HG02610 (cell line): ENCODE data around the gene FGD6.
"Not testable (repeated sequence)": the region's sequence is repeated elsewhere in the genome, so short reads cannot be mapped to it uniquely, and the experiment has no call there.

Source experiments
- ATAC-seq: cut with Tn5 transposase; IDR thresholded peaks from one replicate; pipeline ENCODE4 v1.9.1; 2021; ENCODE audit warnings: mild to moderate bottlenecking, moderate library complexity; ENCODE audit not compliant: unreplicated experiment

The FGD6 gene

DNA sequence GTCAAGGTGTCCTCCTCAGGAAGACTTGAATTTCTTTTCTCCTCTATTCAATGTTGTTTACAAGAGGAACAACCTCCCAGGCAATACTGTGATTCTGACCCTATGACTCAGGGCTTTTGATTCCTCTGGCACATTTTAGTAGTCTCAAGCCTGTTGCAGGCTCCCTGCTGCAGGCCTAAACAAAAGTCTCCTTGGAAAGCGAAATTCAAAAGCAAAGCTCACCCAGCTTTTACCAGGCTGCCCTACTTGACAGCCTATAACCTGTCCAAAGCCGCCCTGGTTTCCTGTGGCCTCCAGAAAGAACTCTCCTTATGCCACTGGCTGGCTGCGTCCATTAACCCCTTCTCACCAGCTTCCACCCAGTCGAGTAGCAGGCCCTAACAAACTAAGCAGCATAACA lies 11.6 kb downstream of the FGD6 start:
- ATAC-seq: no peak

DNA sequence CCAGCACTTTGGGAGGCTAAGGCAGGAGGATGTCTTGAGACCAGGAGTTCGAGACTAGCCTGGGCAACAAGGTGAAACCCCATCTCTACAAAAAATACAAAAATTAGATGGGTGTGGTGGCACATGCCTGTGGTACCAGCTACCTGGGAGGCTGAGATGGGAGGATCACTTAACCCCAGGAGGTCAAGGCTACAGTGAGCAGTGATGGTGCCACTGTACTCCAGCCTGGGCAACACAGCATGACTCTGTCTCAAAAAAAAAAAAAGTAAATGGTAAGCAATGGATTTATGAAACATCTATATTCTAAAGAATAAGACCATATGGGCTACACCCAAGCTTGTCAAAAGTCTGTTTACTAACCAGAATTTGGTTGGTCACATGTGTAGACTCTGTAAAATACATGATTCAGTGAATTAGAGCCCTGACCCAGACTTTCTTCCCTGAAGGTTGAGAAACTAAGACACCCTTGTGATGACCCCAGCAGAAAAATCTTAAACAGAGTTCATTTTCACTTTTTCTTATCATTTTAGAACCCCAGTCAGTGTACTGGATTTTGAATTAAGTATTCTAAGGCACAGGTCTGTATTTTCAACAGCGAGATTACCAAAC lies 12.1 kb downstream of the FGD6 start:
- ATAC-seq: no peak

DNA sequence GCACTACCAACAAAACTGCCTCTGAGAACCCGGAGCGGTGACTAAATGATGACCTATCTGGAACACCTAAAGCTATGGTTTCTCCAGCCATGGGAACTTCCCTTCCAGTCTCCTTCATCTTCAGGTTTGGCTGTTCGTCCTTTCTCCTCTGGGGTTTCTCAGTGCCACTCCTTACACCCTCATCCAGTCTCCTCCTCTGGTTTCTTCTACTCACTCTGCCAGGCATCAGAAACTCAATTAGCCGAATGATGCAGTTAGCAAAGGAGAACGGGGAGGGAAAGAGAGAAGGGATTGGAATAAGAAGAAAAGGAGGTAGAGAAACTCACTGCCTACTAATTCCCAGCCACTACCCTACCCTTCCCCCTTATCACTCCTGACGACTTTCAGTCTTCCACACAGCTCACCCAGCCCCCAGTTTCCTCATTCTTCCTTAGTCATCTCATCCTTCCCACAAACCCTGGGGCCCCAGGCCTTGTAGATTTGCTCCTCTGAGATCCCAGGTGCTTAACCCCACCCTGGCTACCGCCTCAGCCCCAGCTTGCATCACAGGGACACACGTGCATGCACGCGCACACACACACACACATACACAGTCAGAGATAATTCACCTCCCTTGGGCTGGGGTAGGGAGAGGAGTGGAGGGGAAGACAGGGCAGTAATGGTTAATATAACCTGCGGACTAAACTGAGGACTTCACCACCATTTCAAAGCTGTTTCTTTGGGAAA lies 13.0 kb downstream of the FGD6 start:
- no peak for ATAC-seq

DNA sequence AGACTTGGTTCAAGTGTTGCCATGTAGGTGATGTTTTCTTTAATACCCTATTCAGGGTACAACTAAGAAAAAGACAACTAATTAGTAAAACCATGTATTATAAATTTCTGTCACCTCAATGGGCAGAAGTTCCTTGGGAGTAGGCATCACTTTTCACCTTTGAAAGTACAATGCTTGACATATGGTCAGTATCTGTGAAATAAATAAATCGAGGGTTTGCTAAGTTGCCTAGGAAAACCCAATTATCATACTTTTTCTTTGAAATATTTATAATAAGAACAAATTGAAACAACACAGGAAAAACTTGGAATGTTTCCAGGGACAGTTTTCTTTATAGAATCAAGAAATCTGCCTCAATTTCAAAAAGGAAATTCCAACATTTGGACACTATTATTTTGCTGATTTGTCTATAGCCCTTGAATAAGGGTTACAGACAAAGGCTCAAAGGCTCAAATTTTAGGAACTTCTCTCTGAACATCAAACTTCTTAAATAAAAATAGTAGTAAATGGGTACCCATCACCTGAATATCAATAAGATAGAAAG lies 13.7 kb downstream of the FGD6 start:
- no peak for ATAC-seq

DNA sequence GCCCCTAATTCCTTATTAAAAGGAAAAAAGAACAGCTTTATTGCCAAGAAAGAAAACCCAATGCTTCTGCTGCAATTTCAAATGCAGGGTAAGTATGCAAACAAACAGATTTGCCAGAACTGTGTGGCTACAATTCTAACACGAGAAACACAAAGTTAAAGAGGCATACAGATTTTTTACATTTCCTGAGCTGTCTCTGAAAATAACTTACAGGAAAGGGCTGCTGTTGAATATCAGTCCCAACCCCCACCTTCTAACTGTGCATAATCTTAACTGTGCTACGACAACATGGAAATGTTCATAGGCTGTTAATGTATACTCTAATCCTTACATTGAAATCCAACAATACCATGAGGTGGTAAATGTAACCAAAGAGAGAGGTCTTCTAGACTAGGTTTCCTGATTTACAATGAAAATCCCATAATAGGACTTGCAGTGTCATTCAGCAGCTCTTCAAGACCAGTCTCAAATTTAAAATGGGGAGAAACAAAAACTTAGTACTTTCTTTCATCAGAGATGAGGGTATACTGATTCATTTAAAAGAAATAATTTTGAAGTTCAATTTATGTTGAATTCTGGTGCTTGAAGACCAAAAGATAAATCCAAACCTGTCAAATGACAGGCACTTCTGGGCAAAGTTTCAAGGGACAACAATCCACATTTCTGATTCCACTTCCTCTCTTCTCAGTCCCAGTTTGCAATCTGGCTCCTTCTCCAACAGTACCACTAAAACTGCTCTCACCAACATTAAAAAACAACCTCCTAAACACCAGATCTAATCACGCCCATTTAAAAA lies 14.4 kb downstream of the FGD6 start:
- ATAC-seq: no peak

DNA sequence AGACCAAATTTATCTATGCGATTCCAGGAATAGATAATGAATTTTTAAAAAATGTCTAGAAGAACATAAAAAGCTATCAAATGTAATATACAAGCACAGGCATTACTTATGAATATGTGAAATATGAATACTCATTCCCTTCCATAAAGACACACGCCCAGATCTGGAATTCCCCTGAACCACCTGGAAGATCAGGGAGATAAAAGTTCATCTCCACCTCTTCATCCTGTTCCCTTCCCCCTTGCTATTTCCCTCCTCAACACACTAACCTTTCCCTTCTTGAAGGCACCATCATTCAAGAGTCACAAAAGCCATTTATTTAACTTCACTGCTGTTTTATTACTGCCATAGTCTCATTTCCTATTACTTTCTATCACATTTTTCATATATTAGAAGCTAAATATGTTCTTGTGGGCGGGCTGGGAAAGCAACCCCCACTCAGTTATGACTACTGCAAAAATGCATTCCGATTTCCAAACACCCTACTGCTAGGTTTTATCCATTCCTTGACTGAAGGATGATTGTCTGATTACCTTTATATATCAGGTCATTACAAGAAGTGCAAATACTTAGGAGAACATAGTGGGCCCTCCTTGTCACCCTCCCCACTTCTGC lies 16.1 kb downstream of the FGD6 start:
- no peak for ATAC-seq

DNA sequence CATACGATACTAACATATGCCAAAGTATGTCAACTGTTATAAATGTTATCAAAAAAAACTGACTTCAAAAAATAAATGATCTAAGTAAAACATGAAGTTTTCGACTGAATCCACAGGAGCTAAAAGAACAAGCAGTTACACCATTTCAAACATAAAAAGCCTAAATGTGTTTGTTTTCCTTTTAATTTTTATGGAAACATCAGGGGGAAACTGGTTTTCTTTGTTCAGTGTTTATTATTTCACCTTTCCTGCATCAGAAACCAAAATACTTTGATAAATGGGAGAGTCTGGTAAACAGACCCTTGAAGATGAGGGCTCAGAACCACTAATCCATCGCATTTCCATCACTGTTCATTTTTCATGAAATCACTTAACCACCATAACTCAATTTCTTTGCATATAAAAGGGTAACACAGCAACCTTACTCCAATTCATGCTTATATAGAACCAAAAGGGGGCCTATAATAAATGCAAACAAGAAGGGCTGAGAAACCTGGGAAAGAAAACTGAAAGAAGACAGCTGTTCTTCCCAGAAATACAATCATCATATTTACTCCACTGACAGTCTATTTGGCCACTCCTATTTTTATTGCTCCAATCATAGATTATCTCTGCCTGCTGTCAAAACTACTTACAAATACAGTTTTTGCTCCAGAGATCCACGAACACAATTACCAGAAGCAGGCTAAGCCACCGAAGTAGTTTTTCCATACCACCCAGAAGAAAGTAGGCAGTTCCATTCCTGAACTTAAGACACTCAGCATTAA lies 17.0 kb downstream of the FGD6 start:
- ATAC-seq: no peak

DNA sequence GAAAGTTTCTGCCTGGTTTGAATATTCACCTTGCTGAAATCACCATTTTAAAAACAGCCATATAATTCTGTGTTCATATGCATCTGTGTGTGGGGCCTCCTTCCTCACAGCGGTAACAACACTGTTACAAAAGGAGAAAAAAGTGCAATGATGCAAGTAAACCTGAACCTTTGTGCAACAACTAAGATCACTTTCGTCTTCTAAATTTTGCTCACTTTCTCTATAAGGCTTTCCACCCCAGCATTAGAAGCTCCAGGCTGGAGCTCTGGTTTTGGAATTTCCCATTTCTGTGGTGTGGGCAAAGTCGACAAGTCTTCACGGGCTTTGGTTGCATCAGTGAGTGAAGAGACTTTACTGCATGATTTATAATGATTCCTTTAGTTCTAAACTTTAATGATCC lies 18.4 kb downstream of the FGD6 start:
- no peak for ATAC-seq

DNA sequence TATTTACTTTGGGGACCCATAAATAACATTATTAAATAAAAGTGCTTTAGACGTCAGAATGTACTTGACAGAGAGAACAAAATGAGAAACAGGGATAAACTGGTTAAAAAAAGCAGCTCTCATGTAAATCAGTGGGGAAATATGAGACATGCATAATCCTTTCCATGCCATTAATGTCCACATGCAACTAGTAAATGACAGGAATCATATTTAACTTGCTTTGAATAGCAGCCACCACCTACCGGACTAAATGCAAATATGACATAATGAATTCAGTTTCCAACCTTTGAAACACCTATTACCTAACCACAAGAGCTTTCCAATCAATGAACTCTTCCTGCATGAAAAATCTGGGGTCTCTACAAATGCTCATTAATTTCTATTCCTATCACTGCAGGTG lies 19.6 kb downstream of the FGD6 start:
- no peak for ATAC-seq

DNA sequence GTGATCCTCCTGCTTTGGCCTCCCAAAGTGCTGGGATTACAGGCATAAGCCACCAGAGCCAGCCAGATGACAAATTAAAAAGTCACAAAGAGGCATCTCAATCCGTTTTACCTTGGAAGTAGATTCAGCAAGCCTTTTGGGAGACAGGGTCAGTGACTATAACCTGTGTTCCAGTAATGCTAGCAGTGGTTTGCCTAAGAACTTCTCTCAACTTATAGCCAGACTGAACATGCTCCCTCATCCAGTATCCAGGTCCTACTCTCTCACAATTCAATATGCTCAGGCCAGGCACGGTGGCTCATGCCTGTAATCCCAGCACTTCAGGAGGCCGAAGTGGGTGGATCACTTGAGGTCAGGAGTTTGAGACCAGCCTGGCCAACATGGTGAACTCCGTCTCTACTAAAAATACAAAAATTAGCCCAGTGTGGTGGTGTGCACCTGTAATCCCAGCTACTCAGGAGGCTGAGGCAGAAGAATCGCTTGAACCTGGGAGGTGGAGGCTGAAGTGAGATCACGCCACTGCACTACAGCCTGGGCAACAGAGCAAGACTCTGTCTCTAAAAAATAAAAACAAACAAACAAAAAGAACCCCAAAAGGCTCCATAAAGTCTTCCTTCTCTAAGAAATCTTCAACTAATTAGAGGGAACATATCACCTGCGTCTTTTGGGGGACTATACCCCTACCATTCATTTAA lies 20.2 kb downstream of the FGD6 start:
- ATAC-seq: not testable (repeated sequence)

DNA sequence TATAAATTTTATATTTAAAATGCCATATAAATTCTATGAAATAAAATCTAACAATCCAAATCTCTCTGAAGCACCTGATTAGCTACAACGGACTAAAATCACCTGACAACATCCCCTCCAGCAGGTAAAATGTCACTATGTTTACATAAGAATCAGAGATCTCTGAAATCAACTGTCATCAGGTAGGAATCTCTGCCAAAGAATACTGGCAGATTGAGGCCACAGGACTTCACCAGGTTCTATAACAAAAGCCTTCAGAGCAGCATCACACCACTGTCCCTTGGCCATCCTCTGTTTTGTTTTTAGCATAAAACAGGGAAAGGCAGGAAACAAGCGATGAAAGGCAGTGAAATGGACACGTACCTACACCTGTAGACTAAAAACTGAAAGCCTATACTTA lies 22.1 kb downstream of the FGD6 start:
- no peak for ATAC-seq

DNA sequence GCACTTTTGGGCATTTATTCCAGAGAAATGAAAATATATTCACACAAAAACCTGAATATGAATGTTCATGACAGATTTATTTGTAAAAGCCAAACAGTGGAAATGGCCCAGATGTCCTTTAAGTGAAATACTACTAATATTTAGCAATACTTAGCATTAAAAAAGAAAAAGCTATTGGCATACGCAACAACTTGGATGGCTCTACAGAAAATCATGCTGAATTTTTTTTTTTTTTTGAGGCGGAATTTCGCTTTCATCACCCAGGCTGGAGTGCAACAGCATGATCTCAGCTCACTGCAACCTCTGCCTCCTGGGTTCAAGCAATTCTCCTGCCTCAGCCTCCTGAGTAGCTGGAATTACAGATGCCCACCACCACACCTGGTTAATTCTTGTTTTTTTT lies 24.1 kb downstream of the FGD6 start:
- no peak for ATAC-seq

DNA sequence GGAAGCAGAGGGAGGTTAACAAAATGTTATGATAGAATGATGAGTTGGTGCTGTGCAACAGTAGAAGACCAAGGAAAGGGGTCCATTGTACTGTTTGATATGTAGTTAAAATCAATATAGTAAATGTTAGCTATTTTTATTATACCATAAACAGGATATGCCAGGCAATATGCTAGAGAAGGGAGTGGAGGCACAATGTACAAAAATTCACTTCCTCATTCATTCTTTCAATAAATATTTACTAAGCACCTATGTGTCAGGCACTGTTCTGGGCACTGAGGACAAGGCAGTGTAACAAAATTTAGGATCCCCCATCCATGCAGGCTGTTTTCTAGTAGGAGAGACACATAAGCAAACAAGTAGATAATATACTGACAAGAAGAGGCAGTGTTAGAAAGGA lies 25.0 kb downstream of the FGD6 start:
- no peak for ATAC-seq

DNA sequence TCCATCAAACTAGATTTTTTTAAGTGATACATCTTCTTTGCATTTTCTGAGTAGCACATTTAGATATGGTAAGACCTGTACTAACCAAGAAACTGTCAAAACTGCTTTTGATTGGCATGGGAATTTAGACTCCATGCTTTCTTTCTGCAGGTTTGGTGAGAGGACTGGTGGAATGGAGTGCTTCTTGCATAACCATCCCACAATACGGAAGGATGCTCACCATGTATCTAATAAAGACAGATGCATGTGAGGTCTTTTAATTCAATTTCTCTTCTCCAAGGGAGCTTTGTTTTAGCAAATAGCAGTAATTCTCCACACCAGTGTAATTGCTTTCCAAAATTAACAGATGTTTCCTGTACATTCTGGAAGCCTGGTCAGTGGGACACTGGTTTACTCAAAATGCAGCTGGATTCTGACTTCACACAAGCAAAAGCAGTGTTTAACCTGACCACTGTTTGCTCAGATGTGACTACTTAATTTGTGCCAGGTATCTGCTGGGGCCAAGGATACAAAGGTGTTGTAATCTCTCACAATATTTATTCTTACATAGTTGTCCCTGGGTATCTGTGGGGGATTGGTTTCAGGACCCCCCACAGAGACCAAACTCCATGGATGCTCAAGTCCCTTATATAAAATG lies 26.1 kb downstream of the FGD6 start:
- no peak for ATAC-seq

DNA sequence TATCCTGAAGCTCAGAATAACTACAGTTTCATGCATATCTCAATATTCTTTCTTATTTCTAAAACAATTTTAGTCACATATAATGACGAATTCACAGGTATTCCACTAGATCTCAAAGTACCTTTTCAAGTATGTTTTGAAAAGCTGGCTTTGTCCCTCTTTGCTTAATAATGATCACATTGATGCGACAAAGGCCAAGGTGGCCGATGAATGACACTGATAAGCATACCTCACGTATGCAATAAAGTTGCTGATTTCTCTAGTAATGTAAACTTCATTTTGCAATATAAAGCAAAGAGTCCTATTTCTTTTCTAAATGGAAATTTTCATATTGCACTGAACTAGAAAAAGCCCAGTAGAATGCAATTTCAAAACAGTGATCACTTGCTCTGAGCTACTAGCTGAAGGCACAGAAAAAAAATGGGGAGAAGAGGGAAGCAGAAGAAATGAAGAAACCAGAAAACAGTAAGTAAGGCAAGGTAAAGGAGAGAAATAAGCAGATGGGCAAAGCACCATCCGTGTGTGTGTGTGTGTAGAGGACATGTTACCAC lies 29.3 kb downstream of the FGD6 start:
- ATAC-seq: no peak

DNA sequence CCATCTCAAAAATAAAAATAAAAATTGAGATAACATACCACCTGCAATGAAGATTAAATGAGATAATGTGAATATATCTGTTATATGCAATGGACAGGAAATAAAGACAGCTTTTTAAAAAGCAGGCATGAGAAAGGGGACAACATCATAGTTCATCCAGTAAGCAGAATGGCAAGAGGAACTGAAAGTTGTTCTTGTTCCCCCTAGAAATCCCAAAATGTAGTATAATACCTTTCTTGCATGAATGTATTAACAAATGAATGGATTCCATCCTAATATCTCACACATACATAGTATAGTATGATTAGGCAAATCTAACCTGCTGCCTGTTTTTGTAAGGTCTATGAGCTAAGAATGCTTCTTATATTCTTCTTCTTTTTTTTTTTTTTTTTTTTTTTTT lies 31.4 kb downstream of the FGD6 start:
- no peak for ATAC-seq

DNA sequence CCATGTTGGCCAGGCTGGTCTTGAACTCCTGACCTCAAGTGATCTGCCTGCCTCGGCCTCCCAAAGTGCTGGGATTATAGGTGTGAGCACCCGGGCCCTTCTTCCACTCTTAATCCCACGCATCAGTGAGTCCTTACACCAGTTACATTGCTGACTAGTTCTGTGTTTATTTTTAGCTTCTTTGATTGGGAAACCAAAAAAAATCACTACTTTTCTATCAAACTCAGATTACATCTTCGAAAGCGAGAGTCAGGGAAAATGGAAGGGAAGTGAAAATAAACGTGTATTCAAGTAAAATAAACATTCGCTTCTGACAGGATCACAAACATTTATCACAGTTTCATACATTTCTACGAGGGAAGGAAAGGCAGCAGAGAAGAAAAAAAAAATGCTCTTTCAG lies 32.2 kb downstream of the FGD6 start:
- no peak for ATAC-seq

DNA sequence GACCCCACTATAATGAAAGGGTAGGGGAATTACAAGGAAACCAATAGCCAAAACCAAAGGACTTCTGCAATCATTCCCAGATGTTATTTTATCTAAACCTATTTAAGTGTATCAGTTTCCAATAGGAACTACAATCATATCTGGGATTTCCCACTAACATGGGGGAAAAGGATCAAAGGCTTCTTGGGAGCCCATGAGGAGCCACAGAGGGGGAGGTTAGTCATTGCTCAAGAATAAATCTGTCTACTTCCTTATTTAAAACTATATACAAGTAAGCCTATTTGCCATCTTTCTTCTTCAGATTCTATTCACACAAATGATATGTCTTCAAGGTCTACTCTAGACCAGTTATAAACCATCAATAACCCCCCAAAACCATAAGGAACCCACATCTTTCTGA lies 33.1 kb downstream of the FGD6 start:
- no peak for ATAC-seq

DNA sequence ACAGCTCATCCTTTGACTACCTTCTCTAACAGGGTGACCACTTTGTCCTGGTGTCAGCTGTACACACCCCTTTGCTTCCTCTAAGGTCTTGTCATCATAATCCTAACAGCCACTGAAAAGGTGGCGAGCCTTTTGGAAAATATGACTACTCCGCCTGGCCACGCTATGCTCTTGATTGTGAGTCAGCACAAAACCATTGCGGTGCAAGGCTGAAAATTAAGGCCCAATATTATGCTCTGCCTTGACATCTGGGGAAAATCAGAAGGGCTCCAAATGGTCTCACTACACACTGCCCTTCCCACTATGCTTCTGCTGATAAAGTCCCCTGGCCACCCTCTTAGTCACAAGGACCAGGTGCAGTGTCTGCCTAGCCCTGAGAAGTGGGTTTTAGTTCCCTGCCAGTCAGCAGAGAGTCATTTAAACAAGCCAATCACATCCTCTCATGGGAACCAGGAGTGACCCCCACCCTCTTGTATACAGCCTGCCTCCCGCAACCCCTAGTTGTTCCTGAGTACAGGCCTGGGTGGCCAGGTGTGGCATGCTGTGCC lies 34.3 kb downstream of the FGD6 start:
- ATAC-seq: no peak
